NB4 (cell line): ENCODE measurements around the gene EDN2.
A peak's percentile ranks its signal among the peaks of the same experiment; 100 is the strongest.

Experiments used
- DNase-seq: peaks from one replicate; pipeline ENCODE4 v3.0.0; 2010; ENCODE audit warnings: low read depth
- H3K4me3 ChIP-seq: one replicate; pipeline ENCODE4 v1.5.1; 2011; ENCODE audit warnings: mild to moderate bottlenecking, low read depth, low read length, moderate library complexity
- MYC ChIP-seq: IDR thresholded peaks from 2 replicates; pipeline ENCODE4 v1.6.1; 2011; ENCODE audit warnings: low read depth, low read length
- POLR2A ChIP-seq: IDR thresholded peaks from 2 replicates; pipeline ENCODE4 v1.6.1; 2011; ENCODE audit warnings: mild to moderate bottlenecking; ENCODE audit not compliant: insufficient read length; ENCODE audit errors: extremely low read depth
- TF ChIP-seq, protein P1 (sequence below): IDR thresholded peaks from 2 replicates; pipeline ENCODE4 v1.6.1; 2011; ENCODE audit warnings: low read depth, low read length
- TF ChIP-seq, protein P2 (sequence below): IDR thresholded peaks from one replicate; pipeline ENCODE4 v1.5.1; 2012; ENCODE audit warnings: low read depth, low read length

Gene EDN2

DNA sequence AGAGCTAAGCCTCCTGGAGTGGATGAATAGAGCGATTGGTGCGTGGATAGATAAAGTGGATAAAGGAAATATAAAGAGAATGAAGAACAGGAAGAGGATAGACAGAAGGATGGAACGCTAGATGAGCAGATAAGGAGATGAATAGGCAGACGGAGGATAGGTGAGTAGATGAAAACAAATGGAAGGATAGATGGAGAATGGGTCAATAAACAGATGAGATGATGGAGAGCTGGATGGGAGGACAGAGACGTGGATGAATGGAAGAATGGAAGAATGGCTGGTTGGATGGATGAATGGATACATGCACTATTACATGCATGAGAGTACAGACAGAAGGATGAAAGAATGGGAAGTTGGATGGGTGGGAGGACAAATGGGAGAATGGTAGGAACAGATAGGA lies 35.2 kb upstream of the EDN2 start:
- no peak for TF ChIP-seq POLR2A
- TF ChIP-seq, protein P1, sequence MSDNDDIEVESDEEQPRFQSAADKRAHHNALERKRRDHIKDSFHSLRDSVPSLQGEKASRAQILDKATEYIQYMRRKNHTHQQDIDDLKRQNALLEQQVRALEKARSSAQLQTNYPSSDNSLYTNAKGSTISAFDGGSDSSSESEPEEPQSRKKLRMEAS, result no peak
- no peak overlapping the region for H3K4me3 ChIP-seq
- no peak for DNase-seq

DNA sequence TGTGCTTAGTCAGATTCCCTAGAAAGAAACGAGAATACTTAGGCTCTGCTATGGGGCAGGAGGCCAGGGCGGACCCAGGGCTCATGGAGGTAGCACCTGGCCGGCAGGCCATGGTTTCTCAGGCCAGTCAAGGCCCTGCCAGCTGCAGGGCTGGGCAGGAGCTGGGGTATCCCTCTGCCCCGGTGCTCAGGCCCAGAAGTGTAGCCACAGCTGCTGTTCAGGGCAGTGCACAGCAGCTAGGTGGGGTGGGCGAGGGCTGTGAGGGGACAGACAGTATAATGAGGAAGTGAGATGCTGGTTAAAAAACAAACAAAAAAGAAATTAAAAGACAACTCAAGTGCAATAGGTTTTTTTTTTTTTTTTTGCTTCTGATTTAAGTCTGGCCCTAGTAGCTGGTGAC lies 34.0 kb upstream of the EDN2 start:
- no peak for DNase-seq
- no peak overlapping the region for H3K4me3 ChIP-seq
- TF ChIP-seq POLR2A, result no peak
- TF ChIP-seq MYC, result no peak

DNA sequence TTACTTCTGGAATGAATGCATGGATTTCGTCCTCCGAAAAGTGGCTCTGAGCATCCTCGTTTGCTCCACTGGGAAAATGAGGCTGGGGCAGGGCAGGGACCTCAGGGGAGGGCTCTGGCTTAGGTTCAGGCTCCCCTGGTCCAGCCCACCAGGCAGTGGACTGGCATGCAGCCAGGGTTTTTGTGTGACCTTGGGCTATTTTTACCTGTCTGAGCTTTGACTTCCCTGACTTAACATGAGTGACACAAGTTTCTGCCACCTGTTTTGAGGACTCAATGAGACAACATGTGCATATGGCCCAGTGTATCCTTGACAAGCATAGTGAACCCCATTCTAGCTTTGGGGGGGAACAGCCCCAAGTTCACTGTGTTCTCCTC lies 32.6 kb upstream of the EDN2 start:
- TF ChIP-seq MYC, result no peak
- no peak overlapping the region for H3K4me3 ChIP-seq
- no peak for DNase-seq

DNA sequence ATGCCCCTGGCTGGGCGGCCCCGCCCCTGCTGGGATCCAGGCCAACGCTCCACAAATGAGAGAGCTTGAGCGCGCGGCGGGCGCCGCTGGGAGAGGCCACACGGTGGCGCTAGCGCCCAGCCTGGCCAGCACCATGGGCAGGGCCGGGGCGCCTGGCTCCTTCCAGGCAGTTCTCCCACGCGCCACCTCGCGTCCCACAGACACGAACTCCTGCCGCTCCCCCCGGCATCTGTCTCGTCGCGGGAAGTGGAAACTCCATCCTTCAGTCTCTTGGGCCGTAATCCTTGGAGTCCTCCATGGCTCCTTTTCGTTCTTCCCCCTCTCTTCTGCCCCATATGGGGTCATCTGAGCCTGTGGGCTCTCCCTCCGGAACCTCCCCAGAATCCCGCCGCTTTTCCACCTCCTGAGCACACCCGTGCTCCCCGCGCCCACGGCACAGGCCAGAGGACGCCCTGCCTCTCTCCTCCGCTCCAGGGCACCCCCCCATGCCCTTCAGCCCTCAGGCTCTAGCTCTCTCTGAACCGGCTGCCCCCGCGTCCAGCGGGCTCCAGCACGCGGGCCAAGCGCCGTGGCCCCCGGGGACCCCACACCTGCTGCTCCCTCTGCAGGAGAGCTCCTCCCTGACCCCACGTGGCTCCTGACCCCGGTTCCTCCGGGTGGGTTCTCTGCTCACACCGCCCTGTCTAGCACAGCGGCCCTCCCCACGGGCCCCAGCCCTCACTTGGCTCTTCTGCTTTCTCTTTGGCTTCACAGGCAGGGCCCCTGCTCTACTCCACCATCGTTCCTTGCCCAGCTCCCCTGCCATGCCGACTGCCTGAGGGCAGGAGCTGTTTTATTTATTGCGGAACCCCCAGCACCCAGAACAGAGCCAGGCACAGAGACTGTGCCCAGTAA lies 31.9 kb upstream of the EDN2 start:
- peak; percentile 71 for DNase-seq
- no peak overlapping the region for H3K4me3 ChIP-seq
- TF ChIP-seq MYC, result no peak
- TF ChIP-seq, protein P2, sequence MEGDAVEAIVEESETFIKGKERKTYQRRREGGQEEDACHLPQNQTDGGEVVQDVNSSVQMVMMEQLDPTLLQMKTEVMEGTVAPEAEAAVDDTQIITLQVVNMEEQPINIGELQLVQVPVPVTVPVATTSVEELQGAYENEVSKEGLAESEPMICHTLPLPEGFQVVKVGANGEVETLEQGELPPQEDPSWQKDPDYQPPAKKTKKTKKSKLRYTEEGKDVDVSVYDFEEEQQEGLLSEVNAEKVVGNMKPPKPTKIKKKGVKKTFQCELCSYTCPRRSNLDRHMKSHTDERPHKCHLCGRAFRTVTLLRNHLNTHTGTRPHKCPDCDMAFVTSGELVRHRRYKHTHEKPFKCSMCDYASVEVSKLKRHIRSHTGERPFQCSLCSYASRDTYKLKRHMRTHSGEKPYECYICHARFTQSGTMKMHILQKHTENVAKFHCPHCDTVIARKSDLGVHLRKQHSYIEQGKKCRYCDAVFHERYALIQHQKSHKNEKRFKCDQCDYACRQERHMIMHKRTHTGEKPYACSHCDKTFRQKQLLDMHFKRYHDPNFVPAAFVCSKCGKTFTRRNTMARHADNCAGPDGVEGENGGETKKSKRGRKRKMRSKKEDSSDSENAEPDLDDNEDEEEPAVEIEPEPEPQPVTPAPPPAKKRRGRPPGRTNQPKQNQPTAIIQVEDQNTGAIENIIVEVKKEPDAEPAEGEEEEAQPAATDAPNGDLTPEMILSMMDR, result peak; percentile 82
- TF ChIP-seq POLR2A, result no peak
- TF ChIP-seq, protein P1, result no peak

DNA sequence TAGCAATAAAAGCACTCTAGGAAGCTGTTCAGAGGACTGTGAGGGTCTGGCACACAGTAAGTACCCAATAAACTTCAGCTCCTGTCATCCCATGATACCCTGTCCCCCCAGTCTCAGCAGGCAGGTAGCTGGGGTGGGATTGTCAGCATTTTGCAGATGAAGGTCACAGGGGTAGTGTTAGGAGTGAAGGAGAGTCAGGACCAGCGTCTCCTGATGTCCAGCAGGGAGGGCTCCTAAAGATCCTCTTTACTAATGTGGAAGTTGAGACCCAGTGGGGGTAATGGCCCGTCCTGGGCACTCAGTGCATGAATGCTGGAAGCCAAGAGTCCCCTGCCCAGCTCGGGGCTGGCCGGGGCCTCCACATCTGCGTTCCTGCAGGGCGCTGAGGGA lies 31.3 kb upstream of the EDN2 start:
- TF ChIP-seq, protein P1, result no peak
- TF ChIP-seq POLR2A (no peak), MYC (no peak)
- TF ChIP-seq, protein P2, result no peak
- no peak for DNase-seq
- H3K4me3 ChIP-seq, result no peak overlapping the region

DNA sequence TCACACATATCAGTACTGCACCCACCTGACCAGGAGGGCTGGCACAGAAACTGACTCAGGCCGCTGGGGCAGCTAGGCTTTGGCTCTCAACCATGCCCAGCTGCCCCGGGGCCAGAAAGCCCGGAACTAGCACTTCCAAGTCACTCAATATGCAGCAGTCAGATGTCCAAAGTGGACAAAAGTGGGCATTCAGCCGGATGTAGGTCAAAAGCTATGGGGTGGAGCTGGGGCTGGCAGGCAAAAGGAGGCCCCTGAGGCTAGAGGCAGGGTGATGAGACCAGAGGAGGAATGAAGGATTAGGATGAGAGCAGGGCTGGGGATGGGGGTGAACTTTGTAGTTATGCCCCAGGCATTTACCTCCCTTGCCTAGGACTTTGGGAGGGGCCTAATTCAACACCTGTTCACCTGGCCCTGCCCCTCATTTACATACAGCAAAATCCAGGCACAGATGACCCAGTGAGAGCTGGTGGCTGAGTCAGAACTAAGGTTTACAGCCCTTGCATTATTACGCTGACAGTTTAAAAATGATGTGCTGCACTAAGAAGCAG lies 30.7 kb upstream of the EDN2 start:
- H3K4me3 ChIP-seq, result no peak overlapping the region
- TF ChIP-seq POLR2A, result no peak
- TF ChIP-seq, protein P1, result no peak
- no peak for TF ChIP-seq MYC
- TF ChIP-seq, protein P2, result no peak
- no peak for DNase-seq

DNA sequence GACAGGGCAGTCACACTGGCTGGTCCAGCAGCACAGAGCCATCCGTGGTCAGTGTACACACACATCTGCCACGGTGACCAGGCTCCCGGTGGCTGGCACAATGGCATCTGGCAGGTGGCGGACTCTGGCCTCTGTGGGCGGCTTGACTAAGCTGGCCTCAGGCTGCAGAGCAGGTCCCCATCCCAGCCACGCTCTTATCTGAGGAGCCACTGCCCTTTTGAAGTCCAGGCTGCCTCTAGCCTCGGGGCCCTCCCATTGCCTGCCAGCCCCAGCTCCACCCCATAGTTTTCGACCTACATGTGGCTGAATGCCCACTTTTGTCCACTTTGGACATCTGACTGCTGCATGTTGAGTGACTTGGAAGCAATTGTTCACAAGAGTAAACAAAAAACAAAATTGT lies 29.9 kb upstream of the EDN2 start:
- DNase-seq, result no peak
- H3K4me3 ChIP-seq, result no peak overlapping the region
- TF ChIP-seq, protein P1, result no peak

DNA sequence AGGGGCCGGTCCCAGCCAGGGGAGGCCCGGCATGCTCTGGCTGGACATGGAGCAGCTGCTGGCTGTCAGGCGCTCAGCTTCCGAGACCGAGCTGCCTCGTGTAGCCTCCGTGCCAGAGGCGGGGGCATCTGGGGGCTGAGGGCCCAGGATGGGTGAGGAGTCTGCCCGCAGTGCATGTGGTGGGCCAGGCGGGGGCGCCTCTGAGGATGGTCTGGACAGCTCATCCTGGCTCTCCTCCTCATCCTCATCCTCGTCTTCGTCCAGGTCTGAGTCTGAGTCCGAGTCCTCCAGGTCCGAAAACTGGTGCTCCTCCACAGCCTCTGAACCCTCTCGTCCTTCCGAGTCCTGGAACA lies 28.9 kb upstream of the EDN2 start:
- H3K4me3 ChIP-seq, result no peak overlapping the region
- TF ChIP-seq, protein P2, result peak; percentile 60
- no peak for TF ChIP-seq MYC
- no peak for DNase-seq
